Activated naive CD4-positive, alpha-beta T cell treated with Interleukin-2 at 50 U/mL for 16 hours (primary cell): ENCODE results near the gene C12orf56.
"Not testable (repeated sequence)": the region's sequence is repeated elsewhere in the genome, so short reads cannot be mapped to it uniquely, and the experiment has no call there.

Experiments
- DNase-seq: peaks from one replicate; pipeline ENCODE4 v3.0.0-alpha.2; 2020

Gene C12orf56

GRCh38 chr12:64299628-64300027 lies 90.9 kb downstream of the C12orf56 start:
- DNase-seq, result no peak

DNA sequence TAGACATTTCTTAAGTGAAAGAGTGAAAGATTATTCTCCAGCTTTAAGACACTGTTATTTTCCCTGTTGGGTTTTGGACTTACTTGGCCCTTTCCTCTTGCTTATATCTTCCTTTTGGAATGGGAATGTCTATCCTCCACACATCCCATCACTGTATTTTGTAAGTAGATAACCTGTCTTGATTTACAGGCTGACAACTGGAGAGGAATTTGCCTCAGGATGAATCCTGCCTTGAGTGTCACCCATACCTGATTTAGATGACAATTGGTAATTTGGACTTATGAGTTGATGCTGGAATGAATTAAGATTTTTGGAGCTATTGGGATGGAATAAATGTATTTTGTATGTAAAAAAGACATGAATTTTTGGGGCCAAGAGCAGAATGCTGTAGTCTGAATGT lies 94.3 kb downstream of the C12orf56 start:
- no peak for DNase-seq

DNA sequence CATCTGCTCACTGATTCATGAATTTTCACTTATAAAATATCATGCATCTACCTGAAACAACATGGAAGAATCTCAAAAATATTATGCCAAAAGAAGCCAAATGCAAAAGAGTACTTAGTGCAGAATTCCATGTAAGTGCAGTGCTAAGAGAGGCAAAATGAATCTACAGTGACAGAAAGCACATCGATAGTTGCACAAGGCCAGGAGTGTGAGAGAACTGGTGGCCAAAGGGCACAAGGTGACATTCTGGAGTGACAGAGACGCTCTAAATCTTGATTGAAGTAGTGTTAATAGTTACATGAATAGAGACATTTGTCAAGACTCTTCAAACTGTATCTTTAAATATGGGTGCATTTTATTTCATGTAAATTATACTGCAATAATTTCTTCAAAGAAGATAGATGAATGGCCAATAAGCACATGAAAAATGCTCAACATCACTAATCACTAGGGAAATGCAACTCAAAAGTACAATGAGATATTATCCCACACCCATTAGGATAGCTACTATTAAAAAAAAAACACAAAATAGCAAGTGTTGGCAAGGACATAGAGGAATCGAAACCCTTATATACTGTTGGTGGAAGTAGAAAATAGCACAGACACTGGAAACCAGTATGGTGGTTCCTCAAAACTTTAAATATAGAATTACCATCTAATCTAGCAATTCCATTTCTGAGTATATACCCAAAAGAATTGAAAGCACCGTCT lies 96.7 kb downstream of the C12orf56 start:
- no peak for DNase-seq

- DNase-seq, result not testable (repeated sequence)
These were observed 97.4 kb downstream of the C12orf56 start for GRCh38 chr12:64293174-64293573.

DNA sequence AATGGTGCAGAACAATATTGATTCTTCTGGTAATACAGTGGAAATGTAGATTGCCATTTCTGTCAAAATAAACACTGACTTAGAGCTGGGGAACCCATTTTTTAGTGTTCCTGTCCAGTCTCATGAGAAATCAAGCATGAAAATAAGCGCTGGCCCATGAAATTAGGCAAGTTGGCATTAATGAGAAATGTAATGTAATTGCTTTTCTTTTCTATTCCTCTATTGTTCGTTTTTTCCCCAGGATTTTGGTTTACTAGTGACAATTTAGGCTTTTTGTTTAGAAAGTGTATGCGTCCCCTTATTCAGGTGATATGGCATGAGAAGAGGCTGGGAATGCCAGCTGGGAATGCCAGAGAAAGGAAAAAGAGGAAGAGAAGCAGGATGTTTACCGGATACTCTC lies 104.0 kb downstream of the C12orf56 start:
- no peak for DNase-seq

GRCh38 chr12:64284256-64284655 lies 106.3 kb downstream of the C12orf56 start:
- no peak for DNase-seq

DNA sequence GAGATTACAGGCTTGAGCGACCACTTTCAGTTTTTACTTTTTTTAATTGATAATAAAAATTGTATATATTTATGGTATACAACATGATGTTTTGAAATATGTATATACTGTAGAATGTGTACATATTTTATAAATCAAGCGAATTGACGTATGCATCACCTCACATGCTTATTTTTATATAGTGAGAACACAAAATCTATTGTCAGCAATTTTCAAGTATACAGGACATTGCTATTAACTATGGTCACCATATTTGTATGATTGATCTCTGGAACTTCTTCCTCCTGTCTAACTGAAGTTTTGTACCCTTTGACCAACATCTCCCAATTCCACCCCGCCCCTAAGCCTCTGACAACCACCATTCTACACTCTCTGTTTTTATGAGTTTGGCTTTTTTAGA lies 112.1 kb downstream of the C12orf56 start:
- no peak for DNase-seq

GRCh38 chr12:64273527-64274403 lies 116.8 kb downstream of the C12orf56 start:
- no peak for DNase-seq

DNA sequence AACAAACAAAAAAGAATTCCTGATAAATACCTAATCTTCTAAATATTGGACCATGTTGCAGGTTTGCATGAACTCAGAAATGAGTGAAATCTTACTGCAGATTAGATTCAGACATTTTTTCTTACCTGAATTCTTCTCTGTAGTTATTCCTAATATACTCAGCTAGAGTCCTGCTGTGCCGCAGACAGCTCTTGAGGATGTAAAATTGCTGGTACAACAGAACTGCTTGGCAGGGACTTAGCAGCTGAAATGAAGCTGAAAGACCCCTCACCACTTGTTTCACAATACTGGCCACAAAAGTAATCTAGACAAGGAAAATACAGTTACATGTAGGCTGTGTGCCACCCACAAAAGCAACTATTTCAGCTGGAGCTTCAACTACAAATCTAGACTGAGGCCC lies 120.1 kb downstream of the C12orf56 start:
- DNase-seq, result no peak

DNA sequence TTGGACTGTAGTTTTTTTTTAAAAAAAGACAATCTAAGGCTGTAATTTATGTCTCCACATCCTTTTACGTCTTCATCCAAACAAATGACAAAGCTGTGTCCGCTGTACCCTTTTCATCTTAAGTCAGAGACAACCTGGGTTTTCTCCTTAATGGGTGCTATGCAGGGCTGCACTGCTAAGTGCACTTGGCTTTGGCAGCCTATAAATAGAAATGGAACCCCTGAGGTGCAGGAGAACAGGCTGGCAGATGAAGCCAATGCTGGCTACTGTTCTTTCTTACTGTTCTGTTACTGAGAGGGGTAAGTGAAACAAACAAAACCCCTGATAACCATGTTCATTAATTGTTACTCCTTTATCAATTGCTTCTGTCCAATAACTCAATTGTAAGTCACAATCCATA lies 121.4 kb downstream of the C12orf56 start:
- DNase-seq, result no peak

DNA sequence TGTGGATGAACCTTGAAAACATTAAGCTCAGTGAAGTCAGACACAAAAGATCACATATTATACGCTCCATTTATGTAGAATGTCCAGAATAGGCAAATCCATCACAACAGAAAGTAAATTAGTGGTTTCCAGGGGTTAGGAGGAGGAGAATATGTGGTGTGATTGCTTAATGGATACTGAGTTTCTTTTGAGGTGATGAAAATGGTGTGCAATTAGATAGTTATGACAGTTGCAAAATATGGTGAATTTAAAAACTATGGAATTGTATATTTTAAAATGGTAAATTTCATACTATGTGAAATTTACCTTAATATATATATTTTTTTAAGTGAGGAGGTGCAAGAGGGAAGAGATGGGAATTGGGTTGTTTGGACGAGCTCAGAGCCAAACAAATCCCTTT lies 122.1 kb downstream of the C12orf56 start:
- DNase-seq, result no peak

DNA sequence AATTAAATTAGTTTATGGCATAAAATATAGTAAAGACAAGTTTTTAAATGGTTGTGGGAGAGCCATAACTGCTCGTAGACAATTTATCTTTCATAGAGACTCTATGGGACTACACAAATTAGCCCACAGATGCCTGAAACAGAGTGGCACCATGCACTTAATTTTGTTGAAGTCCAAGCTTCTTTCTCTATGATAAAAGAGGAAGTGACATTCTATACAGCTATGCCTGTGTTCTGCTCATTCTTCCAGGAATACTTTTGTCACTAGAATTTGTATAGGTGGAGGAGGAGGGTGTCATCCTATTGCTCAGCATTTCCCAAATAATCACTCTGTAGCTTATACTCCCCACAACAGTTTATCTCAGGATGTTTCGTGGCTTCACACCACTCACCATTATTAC lies 124.7 kb downstream of the C12orf56 start:
- no peak for DNase-seq

GRCh38 chr12:64261813-64262212 lies 128.7 kb downstream of the C12orf56 start:
- no peak for DNase-seq

DNA sequence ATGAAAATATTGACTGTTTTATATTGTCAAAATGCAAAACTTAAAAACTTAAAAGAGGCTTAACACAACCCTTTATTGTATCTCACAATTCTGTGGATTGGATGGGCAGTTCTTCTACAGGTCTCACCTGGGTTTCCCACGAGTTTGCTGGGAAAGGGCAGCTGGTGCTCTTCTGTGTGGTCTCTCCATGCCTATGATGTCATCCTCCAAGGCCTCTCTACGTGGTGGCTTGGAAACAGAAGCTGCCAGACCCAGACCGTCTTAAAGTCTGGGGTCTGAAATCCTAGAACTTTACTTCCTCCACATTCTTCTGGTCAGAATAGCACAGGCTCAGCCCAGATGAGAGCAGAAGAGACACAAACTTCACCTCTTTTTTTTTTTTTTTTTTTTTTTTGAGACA lies 132.0 kb downstream of the C12orf56 start:
- no peak for DNase-seq

DNA sequence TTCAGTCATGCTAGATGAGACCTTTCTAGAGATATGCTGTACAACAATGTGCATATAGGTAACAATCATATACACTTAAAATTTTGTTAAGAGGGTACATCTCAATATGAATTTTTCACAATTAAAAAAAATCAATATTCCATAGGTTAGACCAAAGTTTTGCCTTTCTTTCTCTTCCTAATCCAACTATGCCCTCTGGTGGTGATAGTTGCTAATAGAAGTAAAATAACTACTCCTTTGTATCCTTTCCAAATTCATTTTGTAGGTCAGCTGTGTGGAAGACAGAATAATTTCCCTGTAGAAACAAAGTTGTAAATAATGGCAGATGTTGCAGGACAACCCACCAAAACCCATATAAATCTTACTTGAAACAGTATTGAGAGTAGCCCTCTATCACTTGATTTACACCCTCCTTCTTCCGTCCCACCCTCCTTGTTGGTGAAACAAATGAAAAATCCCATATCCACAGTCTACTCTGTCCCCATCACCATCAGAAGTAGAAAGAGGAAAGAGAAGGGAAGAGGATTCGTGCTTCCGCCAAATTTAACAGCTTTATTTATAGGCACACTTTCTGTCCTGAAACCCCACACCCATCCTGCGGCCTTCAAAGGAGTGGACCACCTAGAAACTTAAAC lies 134.3 kb downstream of the C12orf56 start:
- no peak for DNase-seq

- no peak for DNase-seq
These were observed 135.3 kb downstream of the C12orf56 start for GRCh38 chr12:64255249-64255648.

GRCh38 chr12:64253356-64253755 lies 137.2 kb downstream of the C12orf56 start:
- no peak for DNase-seq

DNA sequence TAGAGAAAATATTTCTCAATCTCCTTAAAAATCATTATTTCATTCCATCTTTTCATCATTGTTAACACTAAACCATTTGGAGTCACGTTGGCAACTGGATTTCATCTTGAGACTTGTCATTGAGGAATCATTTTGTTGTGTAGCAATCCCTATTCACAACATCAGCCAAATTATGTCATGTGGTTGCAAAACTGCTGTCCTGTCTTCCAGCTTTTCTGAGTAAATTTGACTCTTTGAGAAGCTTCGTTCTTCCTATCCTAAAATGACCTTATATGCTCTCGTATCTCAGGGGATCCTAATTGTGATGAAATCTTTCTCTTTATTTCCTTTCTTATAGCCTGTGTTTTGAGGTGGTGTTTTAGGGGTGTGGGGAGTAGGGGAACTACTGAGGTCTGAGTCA lies 137.9 kb downstream of the C12orf56 start:
- no peak for DNase-seq

GRCh38 chr12:64243809-64244208 lies 146.7 kb downstream of the C12orf56 start:
- DNase-seq, result no peak

DNA sequence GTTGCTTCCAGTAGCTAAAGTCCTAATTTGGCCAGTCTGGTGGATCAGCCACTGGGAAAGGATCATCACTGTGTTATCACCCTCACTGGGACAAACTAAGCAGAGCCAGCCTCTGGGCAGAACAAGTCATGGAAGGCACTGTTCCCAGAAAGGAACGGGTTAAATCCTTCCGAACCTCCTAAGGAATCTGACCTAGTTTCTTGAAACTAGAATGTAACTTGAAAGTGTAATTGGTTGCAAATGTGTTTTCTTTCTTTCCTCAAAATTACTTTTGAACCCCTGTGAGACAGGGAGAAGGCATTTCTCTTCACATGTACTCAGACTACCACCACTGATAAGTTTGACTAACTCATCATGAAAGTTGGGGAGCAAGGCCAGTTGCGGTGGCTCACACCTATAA lies 149.8 kb downstream of the C12orf56 start:
- DNase-seq, result no peak

- DNase-seq, result no peak
These were observed 153.2 kb downstream of the C12orf56 start for GRCh38 chr12:64237382-64237781.

DNA sequence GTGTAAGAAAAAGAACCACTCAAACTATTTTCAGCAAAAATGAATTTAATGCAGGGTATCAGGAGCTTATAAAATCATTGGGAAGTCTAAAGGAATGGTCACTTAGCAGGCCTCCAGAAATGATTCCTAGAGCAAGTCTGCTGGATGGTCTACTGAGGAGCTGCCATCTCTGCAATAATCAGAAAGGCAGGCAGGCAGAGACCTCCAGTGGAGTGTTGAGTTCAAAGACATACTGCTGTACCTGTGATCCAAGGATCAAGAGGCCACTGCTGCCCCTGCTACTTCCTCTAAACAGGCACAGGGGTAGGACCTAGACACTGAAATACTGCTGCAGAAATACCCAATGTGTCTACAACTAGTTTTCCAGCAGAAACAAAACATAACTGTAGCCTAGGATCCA lies 154.0 kb downstream of the C12orf56 start:
- no peak for DNase-seq

GRCh38 chr12:64232196-64232595 lies 158.4 kb downstream of the C12orf56 start:
- DNase-seq, result no peak

DNA sequence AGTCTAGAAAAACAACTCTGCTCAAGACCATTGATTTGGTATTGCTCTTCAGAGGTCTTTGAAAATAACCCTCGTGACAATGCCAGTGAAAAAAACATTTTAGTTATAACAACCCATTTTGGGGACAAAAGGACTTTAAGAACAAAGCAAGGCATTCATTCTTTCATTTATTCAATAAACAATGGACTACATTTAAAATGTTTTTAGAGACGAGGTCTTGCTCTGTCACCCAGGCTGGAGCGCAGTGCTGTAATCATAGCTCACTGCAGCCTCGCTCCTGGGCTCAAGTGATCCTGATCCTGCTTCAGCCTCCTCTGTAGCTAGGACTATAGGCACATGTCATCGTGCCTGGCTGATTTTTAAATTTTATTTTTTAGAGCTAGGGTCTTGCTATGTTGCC lies 160.8 kb downstream of the C12orf56 start:
- no peak for DNase-seq
